ENCODE measurements around the gene RSRP1.

DNA sequence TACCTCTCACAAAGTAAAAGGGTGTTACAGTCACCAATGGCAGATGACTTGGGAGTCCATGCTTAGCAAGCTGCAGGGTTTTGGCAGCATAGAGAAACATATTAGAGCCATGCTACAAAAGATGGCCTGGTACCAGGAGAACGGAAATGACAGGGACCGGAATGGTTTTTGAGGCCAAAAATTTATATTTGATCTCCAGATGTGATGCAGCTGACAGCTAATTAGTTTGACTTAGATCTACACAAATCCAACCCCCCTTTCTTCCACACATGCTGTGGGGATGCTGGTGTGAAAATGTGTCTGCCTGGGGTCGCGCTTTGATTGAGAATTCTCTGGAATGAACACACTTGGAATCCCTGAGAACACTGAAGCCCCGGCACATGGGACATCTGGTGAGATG, 41.5 kb downstream of the RSRP1 start:
- TF ChIP-seq, protein P1, sequence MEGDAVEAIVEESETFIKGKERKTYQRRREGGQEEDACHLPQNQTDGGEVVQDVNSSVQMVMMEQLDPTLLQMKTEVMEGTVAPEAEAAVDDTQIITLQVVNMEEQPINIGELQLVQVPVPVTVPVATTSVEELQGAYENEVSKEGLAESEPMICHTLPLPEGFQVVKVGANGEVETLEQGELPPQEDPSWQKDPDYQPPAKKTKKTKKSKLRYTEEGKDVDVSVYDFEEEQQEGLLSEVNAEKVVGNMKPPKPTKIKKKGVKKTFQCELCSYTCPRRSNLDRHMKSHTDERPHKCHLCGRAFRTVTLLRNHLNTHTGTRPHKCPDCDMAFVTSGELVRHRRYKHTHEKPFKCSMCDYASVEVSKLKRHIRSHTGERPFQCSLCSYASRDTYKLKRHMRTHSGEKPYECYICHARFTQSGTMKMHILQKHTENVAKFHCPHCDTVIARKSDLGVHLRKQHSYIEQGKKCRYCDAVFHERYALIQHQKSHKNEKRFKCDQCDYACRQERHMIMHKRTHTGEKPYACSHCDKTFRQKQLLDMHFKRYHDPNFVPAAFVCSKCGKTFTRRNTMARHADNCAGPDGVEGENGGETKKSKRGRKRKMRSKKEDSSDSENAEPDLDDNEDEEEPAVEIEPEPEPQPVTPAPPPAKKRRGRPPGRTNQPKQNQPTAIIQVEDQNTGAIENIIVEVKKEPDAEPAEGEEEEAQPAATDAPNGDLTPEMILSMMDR (IDR thresholded peaks at IDR 0.05; ENCODE audit: poor library complexity), result no peak
- no peak for TF ChIP-seq EZH2 (IDR thresholded peaks at IDR 0.05; ENCODE audit: borderline replicate concordance)

Measured in hepatocyte (in vitro differentiated cells).